GM21381 (cell line): ENCODE data around the gene GBA3.

Experiments used
- ATAC-seq: cut with Tn5 transposase; IDR thresholded peaks from one replicate; pipeline ENCODE4 v1.9.1; 2021; ENCODE audit warnings: mild to moderate bottlenecking, moderate library complexity; ENCODE audit not compliant: unreplicated experiment

The GBA3 gene

DNA sequence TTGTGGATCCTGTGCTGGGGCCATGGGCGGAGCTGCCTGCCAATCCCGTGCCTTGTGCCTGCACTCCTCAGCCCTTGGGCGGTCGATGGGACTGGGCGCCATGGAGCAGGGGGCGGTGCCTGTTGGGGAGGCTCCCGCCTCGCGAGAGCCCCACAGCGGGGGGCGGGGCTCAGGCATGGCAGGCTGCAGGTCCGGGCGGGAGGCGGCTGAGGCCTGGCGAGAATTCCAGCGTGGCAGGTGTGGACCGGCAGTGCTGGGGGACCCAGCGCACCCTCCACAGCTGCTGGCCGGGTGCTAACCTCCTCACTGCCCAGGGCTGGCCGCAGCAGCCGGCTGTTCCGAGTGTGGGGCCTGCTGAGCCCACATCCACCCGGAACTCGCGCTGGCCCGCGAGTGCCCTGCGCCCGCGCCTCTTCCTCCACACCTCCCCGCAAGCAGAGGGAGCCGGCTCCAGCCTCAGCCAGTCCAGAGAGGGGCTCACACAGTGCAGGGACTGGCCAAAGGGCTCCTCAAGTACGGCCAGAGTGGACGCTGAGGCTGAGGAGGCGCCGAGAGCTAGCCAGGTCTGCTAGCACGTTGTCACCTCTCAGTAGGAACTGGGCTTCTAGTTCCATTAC is 85.9 kb downstream of the GBA3 start:
- ATAC-seq, result no peak

DNA sequence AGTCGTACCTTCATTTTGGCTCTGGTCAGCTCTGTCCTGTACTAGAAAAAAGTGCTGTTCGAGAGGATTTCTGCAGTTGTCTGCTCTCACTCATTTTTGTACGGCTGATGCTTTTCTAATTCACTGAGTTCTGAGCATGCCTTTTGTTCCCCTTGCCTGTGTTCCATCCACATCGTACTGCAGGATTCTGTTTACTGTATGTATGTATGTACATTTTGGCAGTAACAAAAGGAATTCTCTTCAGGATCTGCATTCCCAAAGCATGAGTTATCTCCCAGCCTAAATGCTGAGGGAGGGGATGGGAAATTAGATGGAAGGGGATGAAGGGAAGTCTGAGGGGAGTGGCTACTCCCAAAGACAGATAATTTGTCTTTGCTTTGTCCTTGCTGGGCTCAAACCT is 87.6 kb downstream of the GBA3 start:
- no peak for ATAC-seq

DNA sequence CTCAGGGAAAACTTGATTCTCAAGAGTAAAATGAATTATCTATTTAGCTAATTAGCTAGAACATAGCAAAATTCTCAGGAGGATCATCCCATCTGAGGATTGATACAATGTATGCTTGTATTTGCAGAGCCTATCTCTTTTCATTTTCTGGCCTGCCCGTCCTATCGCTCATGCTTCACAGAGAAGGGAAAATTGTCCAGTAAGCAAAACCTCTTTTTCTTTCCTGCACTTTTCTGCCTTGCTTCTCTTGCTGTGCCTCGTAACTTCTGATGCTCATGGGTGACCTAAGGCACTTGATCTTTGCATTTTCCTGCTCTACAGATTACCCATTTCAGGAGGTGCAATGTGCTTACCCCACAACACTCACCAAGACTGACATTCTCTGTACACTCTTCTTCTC is 88.1 kb downstream of the GBA3 start:
- ATAC-seq, result no peak

DNA sequence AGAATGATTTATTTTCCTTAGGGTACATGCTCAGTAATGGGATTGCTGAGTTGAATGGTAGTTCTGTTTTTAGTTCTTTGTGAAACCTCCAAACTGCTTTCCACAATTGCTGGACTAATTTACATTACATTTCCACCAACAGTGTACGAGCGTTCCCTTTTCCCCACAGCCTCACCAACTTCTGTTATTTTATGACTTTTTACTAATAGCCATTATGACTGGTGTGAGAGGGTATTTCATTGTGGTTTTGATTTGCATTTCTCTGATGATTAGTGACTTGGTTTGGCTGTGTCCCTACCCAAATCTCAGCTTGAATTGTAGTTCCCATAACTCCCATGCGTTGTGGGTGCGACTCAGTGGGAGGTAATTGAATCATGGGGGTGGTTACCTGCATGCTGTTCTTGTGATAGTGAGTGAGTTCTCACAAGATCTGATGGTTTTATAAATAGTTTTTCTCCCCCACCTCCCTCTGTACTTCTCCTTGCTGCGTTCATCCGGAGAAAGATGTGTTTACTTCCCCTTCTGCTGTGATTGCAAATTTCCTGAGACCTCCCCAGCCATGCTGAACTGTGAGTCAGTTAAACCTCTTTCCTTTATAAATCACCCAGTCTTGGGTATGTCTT is 95.1 kb downstream of the GBA3 start:
- ATAC-seq, result no peak

DNA sequence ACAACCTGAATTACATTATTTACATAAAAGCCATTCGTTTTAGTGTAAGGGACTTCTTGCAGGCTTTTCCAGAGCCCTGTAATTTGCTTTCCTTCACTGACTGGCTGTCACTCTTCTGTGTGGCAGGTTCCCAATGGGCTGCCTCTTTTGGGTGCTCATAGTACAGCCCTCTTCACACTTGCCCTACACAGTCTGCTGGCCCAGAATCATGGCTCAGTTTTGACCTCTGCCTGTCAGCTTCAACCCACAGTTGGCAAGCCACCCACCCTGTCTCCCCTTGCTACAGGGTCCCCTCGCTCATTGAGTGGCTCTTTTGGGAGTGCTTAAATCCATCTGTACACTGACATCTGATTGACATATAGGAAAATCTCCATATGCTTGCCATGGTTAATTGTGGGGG is 97.9 kb downstream of the GBA3 start:
- no peak for ATAC-seq

DNA sequence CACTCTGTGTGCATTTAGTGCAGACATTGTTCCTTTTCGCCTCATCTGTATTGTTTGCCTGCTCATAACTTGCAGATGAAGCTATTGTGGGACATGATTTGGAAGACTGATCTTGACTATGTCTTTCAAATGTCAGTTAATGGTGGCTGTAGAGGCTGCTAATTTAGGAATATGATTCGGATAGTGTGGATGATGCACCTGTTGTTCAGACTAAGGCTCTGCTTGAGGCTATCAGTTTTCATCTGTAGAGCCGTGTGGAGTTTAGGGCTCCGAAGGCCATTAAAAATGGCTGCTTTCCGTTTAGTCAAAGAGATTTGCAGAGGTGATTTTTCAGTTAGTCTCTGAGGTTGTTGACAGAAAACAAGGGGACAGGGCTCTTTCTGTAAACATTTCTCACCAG is 102.0 kb downstream of the GBA3 start:
- ATAC-seq, result no peak

DNA sequence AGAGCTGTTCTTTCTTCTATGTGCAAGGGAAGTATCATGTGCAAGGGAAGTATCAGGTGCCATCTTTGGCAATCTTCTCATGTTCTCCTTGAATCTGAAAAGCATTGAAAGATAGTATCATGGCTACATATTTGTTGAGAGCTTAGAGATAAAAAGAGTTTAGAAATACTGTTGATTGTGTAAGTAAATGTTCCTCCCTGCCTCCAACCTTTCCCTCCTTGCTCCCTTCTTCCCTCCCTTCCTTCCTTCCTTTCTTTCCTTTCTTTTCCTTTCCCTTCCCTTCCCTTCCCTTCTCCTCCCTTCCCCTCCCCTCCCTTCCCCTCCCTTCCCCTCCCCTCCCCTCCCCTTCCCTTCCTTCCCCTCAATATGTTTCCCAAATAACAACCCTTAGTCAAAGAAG is 108.7 kb downstream of the GBA3 start:
- no peak for ATAC-seq

DNA sequence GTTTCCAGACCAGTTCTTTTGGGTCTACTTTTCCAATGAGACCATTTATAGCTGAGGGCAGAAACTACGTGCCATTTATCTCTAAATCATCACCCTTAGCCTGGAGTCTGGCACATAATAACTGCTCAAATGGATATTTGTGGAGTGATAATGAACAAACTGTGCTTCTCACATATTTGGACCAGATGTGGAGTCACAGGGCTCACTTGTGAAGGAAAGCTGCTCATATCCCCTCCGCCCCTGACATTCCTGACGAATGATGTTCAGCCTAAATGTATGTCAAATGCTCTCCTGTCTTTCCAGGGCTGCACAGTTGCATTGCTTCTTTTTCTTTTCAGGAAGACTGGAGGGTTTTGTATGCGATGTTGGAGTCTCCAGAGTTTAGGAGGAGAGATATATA is 110.1 kb downstream of the GBA3 start:
- no peak for ATAC-seq

DNA sequence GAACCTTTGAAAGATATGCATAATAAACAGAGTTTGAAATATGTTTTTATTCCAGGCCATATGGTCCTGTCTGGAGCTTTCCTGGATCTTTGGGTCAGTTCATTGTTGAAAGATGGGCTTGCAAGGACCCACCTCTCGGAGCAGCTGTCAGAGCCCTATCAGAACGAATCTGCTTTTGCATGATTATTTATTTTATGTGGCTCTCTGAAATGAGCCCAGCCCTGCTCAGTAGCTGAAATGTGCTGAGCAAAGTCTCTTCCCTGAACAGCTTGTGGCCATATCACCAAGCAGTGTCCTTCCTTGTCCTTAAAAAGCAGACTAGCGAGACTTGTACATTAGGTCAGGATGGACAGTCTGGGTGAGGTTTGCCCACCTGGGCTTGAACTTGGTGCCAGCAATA is 110.8 kb downstream of the GBA3 start:
- ATAC-seq, result no peak

DNA sequence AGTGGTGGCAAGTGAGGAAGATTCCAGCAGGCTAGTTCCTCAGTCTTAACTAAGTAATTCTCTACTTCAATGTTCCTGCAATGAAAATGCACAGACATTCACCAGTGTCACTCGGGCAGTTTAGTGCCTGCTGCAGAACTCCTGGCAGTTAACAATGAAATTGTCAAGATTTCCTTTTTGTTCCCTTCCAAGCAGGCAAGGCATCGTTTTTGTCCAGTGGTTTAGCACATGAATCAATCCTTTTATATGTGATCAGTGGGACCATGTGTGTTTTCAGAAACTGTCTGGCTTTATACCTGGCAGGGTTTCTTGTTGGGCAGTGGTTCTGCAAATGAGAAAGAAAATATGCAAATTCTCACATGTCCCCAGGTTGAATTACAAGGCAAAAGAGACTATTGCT is 122.2 kb downstream of the GBA3 start:
- ATAC-seq, result no peak

DNA sequence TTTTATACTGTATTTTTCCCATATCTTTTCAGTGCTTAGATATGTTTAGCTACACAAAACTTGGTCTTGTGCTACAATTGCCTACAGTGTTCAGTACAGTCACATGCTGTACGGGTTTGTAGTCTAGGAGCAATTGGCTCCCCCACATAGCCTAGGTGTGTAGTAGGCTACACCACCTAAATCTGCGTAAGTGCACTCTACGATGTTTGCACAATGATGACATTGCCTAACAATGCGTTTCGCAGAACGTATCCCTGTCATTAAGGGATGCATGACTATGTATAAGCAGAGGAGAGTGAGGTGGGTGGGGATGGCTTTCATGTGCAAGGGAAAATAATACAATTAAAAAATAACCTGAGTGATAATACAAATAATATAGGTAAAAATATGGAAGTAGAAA is 131.4 kb downstream of the GBA3 start:
- no peak for ATAC-seq

DNA sequence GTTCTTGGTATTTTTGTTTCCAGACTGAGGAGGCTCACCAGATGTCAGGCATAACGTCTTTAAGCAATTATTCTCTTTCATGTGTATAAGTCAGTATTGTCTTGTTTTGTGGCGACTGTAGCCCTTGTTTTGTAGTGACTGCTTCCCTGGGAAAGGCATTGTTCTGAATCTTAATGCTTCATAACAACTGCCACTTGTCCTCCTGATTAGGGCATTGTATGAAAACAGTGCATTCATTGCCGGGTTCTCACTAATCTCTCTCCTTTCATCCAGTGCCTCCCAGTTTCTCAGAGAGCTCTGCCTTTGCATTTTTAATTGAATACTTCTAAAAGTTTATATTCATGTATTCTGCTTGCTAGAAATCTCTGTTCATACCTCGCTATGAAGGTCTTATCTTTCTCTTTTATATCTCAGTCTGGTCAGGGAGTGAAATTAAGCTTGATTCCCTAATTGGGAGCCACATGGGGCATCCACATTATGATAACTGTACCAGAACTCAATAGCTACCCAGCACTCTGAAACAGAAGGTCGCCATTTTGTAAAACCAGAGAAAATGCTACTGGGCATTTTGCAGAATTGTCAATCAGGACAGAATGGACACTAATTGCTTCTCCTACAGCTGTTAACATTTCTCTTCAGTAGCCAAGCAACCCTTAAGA is 149.8 kb downstream of the GBA3 start:
- ATAC-seq, result no peak

DNA sequence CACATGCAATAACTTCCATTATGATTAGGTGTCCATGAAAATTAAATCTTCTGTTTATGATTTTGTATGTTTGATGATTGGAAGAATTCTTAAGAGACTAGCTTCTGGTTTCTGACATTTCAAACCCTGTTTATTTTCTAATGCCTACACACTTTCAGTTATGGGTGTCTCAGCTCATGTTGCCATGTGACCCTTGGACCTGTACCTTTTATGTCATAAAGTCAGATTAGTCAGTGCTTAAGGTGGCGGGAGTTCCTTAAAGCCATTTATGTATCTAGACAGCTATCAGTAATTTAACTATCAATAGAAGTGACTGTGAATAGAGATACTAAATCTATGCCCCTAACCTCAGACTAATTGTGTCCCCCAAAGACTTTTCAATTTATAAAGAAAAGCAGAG is 155.6 kb downstream of the GBA3 start:
- ATAC-seq, result no peak

DNA sequence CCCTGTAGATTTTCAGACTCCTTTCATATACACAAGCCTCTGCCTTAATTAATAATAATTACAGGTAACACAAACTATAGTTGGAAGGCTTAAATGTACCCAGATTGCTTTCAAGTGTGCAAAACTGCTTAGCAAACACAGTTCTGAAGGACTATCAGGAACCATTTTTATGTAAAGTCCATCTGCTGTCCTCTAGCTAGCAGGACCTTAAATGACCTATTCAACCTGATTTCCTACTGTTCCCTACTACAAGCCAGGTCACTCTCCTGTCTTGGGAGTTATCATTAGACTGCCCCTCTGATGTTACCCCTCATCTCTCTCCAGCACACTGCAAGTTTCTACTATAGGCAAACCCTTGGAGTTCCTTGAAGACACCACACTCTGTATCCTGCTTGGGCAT is 157.3 kb downstream of the GBA3 start:
- ATAC-seq, result no peak

DNA sequence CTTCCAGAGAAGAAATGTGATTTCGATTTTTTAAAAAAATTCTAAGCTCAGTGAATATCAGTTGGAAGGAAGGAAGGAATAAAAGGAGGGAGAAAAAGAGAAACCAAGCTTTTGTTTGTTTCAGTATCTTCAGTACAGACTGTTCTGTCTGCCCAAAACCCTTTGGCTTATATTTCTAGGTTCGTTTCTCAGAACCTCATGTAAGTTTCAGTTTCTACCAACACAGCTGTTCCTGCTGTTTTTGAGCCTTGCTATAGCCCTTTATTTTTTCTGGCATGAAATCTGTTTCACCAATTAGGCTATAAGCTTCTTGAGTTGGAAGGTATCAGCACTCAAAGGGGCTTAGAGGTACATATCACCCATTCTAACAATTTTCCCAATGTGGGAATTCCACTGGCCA is 157.9 kb downstream of the GBA3 start:
- no peak for ATAC-seq

DNA sequence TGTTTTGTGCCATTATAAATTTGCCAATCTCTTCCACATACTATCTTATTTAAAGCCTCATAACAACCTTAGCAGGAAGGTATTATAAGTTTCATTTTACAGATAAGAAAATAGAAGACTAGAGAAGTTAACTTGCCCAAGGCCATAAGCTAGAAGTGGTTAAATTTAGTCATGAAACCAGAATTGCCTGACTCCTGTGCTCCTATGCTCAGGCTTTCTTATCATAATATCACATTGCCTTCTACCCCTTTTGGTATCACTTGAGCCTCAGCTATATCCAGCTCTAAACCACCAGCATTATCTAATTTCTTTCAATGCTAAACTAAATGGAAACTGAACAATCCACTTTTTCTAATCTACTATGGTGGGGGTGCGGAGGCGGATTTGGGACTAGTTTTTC is 164.7 kb downstream of the GBA3 start:
- no peak for ATAC-seq

DNA sequence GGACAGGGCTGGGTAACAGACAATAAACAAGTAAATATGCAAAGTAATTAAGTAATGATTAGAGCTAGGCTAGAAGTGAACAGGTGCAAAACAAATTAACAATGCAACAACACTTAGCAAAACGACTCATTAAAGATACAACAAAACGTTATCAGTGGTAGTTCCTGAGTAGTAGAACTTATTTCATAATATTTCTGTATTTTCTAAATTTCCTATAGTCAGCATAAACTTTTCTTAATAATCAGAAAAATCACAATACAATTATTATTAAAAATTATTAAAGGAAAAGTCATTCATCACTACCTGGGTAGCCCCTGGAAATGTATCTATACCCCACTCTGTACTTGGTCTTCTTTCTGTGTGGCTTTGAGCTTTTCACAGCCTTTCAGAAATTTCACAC is 166.6 kb downstream of the GBA3 start:
- ATAC-seq, result no peak
